ENCODE results near the gene PSMD5.

The PSMD5 gene

GRCh38 chr9:120783602-120784047 is 59.1 kb downstream of the PSMD5 start:
- peaks cover 14% of the 10 kb centered on the region for H3K4me1 Mint-ChIP-seq
- no peak overlapping the region for H3K4me3 Mint-ChIP-seq
- DNase-seq (ENCODE audit: low spot score in 2 of 2) (no peak), ATAC-seq (ENCODE audit: low read depth) (no peak)
- H3K9me3 Mint-ChIP-seq: no peaks in the 10 kb centered on the region
- no peaks in the 10 kb centered on the region for H3K27me3 Mint-ChIP-seq
- no peak overlapping the region for H3K27ac Mint-ChIP-seq
- H3K36me3 Mint-ChIP-seq: peaks cover 13% of the 10 kb centered on the region

- ATAC-seq (ENCODE audit: low read depth): no peak
- Mint-ChIP-seq H3K27me3 (no peaks in the 10 kb centered on the region), H3K4me3 (no peak overlapping the region), H3K4me1 (peaks cover 8% of the 10 kb centered on the region), H3K9me3 (no peaks in the 10 kb centered on the region), H3K36me3 (peaks cover 21% of the 10 kb centered on the region), H3K27ac (no peak overlapping the region)
- DNase-seq (ENCODE audit: low spot score in 2 of 2): no peak
These were observed 61.5 kb downstream of the PSMD5 start for GRCh38 chr9:120781236-120781635.

GRCh38 chr9:120780367-120780766 is 62.4 kb downstream of the PSMD5 start:
- H3K4me1 Mint-ChIP-seq: peaks cover 6% of the 10 kb centered on the region
- H3K9me3 Mint-ChIP-seq: no peaks in the 10 kb centered on the region
- H3K27me3 Mint-ChIP-seq: no peaks in the 10 kb centered on the region
- H3K36me3 Mint-ChIP-seq: peaks cover 23% of the 10 kb centered on the region
- DNase-seq (ENCODE audit: low spot score in 2 of 2) (no peak), ATAC-seq (ENCODE audit: low read depth) (no peak)
- H3K27ac Mint-ChIP-seq: no peak overlapping the region
- H3K4me3 Mint-ChIP-seq: no peak overlapping the region

DNA sequence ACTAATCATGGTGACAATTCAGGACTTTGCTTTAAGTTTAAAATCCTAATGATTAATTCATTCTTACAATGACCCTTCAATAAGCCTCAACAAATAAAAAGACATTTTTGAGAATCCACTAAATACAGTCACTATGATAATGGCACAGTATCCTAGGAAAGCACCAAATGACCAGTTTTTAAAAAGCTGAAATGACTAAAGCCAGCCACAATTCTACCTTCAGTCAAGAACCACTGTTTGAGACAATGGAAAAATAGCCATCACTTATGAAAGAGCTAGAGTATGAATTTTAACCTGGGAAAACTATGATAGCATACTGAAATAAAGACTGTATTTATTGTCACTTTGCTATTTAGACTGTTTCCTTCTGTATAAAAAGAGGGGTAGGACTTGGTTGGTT is 63.5 kb downstream of the PSMD5 start:
- H3K9me3 Mint-ChIP-seq: no peaks in the 10 kb centered on the region
- no peak overlapping the region for H3K27ac Mint-ChIP-seq
- ATAC-seq (ENCODE audit: low read depth): no peak
- H3K27me3 Mint-ChIP-seq: no peaks in the 10 kb centered on the region
- H3K4me3 Mint-ChIP-seq: no peak overlapping the region
- DNase-seq (ENCODE audit: low spot score in 2 of 2): no peak
- peaks cover 30% of the 10 kb centered on the region for H3K36me3 Mint-ChIP-seq
- peaks cover 6% of the 10 kb centered on the region for H3K4me1 Mint-ChIP-seq

GRCh38 chr9:120778758-120779157 is 64.0 kb downstream of the PSMD5 start:
- Mint-ChIP-seq H3K4me3 (no peak overlapping the region), H3K27me3 (no peaks in the 10 kb centered on the region), H3K36me3 (peaks cover 28% of the 10 kb centered on the region), H3K9me3 (no peaks in the 10 kb centered on the region), H3K4me1 (peaks cover 5% of the 10 kb centered on the region), H3K27ac (no peak overlapping the region)
- DNase-seq (ENCODE audit: low spot score in 2 of 2) (no peak), ATAC-seq (ENCODE audit: low read depth) (no peak)

GRCh38 chr9:120777229-120777628 is 65.5 kb downstream of the PSMD5 start:
- Mint-ChIP-seq H3K27ac (no peak overlapping the region), H3K36me3 (peaks cover 31% of the 10 kb centered on the region), H3K4me3 (no peak overlapping the region), H3K4me1 (peaks cover 3% of the 10 kb centered on the region), H3K9me3 (no peaks in the 10 kb centered on the region), H3K27me3 (no peaks in the 10 kb centered on the region)
- ATAC-seq (ENCODE audit: low read depth) (no peak), DNase-seq (ENCODE audit: low spot score in 2 of 2) (no peak)

DNA sequence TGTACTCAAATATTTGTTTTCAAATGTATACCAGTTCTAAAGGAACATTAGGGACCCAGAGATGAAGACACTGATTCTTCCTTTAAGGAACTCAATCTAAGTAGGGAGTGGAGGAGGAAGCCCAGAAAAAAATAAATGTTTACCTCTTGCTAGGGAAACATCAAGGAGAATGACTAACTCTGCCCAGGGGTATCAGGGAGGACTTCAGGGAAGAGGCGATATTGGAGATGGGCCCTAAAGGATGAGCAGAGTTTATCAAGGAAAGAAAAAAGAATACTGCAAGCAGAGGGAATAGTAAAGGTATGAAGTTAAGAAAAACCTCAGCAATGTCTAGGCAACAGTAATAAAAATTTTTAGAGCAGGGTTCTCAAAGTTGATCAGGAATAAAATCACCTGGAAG is 65.9 kb downstream of the PSMD5 start:
- no peak for DNase-seq (ENCODE audit: low spot score in 2 of 2)
- Mint-ChIP-seq H3K4me3 (no peak overlapping the region), H3K4me1 (peaks cover 3% of the 10 kb centered on the region), H3K9me3 (no peaks in the 10 kb centered on the region), H3K36me3 (peaks cover 31% of the 10 kb centered on the region), H3K27ac (no peak overlapping the region), H3K27me3 (no peaks in the 10 kb centered on the region)
- ATAC-seq (ENCODE audit: low read depth): no peak

DNA sequence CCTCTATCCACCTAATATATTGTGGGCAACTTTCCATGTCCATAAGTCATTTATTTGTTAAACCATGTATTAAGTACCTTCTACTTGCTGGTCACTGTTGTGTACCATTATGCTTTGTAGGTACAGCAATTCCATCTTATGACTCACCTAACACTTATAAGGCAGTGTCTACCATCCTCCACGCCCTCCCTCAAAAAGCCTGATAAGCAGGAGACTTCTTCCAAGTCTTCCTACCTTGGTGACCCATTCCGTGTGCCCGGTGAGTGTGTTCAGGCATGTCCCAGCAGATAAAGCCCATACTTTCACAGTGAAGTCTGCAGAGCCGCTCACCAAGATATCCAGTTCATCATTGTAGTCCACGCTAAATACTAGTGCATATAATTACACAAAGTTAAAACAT is 66.9 kb downstream of the PSMD5 start:
- Mint-ChIP-seq H3K36me3 (peaks cover 35% of the 10 kb centered on the region), H3K9me3 (no peaks in the 10 kb centered on the region), H3K4me1 (no peaks in the 10 kb centered on the region), H3K27me3 (no peaks in the 10 kb centered on the region), H3K4me3 (no peak overlapping the region), H3K27ac (no peak overlapping the region)
- DNase-seq (ENCODE audit: low spot score in 2 of 2) (no peak), ATAC-seq (ENCODE audit: low read depth) (no peak)

DNA sequence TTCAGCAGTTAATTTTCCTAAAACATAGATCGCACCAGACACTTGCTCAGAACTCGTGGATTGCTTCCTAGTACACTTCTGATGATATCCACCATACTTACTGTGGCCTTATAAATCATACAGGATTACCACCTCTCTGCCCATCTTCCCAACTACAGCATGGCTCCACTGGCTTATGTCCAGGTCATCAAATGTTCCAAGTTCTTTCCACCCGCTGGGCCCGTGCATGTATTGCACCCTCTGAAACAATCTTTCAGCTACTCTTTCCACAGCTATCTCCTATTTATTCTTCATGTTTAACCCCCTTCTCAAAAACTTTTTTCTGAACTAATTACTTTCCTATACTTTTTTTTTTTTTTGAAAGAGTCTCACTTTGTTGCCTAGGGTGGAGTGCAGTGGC is 68.0 kb downstream of the PSMD5 start:
- ATAC-seq (ENCODE audit: low read depth) (no peak), DNase-seq (ENCODE audit: low spot score in 2 of 2) (no peak)
- Mint-ChIP-seq H3K27ac (no peak overlapping the region), H3K9me3 (no peaks in the 10 kb centered on the region), H3K27me3 (no peaks in the 10 kb centered on the region), H3K36me3 (peaks cover 37% of the 10 kb centered on the region), H3K4me3 (no peak overlapping the region), H3K4me1 (no peaks in the 10 kb centered on the region)

- Mint-ChIP-seq H3K4me1 (no peaks in the 10 kb centered on the region), H3K36me3 (peaks cover 38% of the 10 kb centered on the region), H3K4me3 (no peak overlapping the region), H3K9me3 (no peaks in the 10 kb centered on the region), H3K27me3 (no peaks in the 10 kb centered on the region), H3K27ac (no peak overlapping the region)
- DNase-seq (ENCODE audit: low spot score in 2 of 2) (no peak), ATAC-seq (ENCODE audit: low read depth) (no peak)
These were observed 69.5 kb downstream of the PSMD5 start for GRCh38 chr9:120773256-120773655.

GRCh38 chr9:120770931-120771330 is 71.8 kb downstream of the PSMD5 start:
- Mint-ChIP-seq H3K36me3 (peaks cover 36% of the 10 kb centered on the region), H3K4me1 (peaks cover 2% of the 10 kb centered on the region), H3K27me3 (no peaks in the 10 kb centered on the region), H3K4me3 (no peak overlapping the region), H3K9me3 (no peaks in the 10 kb centered on the region), H3K27ac (no peak overlapping the region)
- DNase-seq (ENCODE audit: low spot score in 2 of 2) (no peak), ATAC-seq (ENCODE audit: low read depth) (no peak)

GRCh38 chr9:120768886-120769285 is 73.8 kb downstream of the PSMD5 start:
- peaks cover 28% of the 10 kb centered on the region for H3K36me3 Mint-ChIP-seq
- peaks cover 4% of the 10 kb centered on the region for H3K4me1 Mint-ChIP-seq
- no peaks in the 10 kb centered on the region for H3K9me3 Mint-ChIP-seq
- no peak overlapping the region for H3K4me3 Mint-ChIP-seq
- ATAC-seq (ENCODE audit: low read depth) (no peak), DNase-seq (ENCODE audit: low spot score in 2 of 2) (no peak)
- no peak overlapping the region for H3K27ac Mint-ChIP-seq
- H3K27me3 Mint-ChIP-seq: no peaks in the 10 kb centered on the region

GRCh38 chr9:120768247-120768646 is 74.5 kb downstream of the PSMD5 start:
- Mint-ChIP-seq H3K9me3 (no peaks in the 10 kb centered on the region), H3K27ac (peak overlapping the region; percentile 41), H3K36me3 (peaks cover 28% of the 10 kb centered on the region), H3K4me1 (peaks cover 4% of the 10 kb centered on the region), H3K4me3 (no peak overlapping the region), H3K27me3 (no peaks in the 10 kb centered on the region)
- no peak for DNase-seq (ENCODE audit: low spot score in 2 of 2)
- ATAC-seq (ENCODE audit: low read depth): no peak

- Mint-ChIP-seq H3K4me3 (no peak overlapping the region), H3K4me1 (peaks cover 4% of the 10 kb centered on the region), H3K27me3 (no peaks in the 10 kb centered on the region), H3K27ac (no peak overlapping the region), H3K36me3 (peaks cover 26% of the 10 kb centered on the region), H3K9me3 (no peaks in the 10 kb centered on the region)
- DNase-seq (ENCODE audit: low spot score in 2 of 2): no peak
- ATAC-seq (ENCODE audit: low read depth): no peak
These were observed 75.3 kb downstream of the PSMD5 start for GRCh38 chr9:120767451-120767850.

Measured in memory B cell (primary cell).